SK-MEL-5 (cell line): ENCODE data around the gene PRIMA1. TPM values are rescaled to one million over a fixed set of nuclear protein-coding genes. Genes with fewer than 3 reads are reported as not detected.

ENCODE experiments used
- DNase-seq: peaks from one replicate; pipeline ENCODE4 v3.0.0-alpha.2; 2016; ENCODE audit warnings: low read depth, low spot score
- in situ Hi-C: cut with HindIII; loops from 2 replicates; pipeline ENCODE4 v1.10.0; 2016; ENCODE audit warnings: low sequenced_read_pairs, high pct_unique_total_duplicates, low pct_unique_long_range_greater_than_20kb
- total RNA-seq: library from RNA; depleted of rRNA; stranded (reverse); fragments of >200 nt; shearing (Covaris generic); gene quantifications from 2 replicates; pipeline ENCODE4 v1.2.3, GENCODE V29; 2014

Gene PRIMA1
- total RNA-seq, 1 experiment from 2014 or later: 0.95 TPM

GRCh38 chr14:93707475-93707874, 80.8 kb downstream of the PRIMA1 start:
- in situ Hi-C loops: no loop called here

GRCh38 chr14:93706360-93706955, 81.8 kb downstream of the PRIMA1 start:
- DNase-seq: no peak
- in situ Hi-C loops: no loop called here

More at GRCh38 chr14:93707475-93707874, 80.8 kb downstream of the PRIMA1 start:
- no peak for DNase-seq

DNA sequence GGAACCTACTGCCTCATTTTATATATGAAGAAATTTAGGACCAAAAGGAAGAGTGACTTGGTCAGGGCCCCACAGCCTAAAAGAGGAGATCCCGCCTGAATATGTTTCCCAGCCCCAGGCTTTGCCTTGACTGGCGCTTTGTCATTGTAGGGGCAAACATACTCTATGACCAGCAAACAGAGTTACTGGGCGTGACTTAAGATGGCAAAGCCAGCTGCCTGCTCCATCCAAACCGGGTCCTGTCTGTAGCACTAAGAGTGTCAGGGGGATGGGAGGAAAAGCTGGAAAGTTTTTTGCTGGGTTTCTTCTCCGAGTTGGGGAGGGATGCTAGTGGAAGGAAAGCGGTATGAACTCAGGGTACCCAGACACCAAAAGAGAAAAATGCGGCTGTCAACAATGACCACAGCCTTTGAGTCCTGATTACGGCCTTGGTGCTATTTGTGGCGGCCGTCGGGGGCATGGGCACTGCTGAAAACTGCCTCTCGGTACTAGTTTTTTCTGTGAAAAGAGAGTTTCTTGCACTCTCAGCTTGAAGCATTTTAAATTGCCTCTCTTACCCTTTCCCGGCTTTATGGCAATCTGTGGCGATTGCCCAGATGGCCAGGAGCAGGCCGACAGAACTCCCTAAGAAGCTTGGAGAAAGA, 82.7 kb downstream of the PRIMA1 start:
- DNase-seq: no peak
- in situ Hi-C loops: no loop called here

DNA sequence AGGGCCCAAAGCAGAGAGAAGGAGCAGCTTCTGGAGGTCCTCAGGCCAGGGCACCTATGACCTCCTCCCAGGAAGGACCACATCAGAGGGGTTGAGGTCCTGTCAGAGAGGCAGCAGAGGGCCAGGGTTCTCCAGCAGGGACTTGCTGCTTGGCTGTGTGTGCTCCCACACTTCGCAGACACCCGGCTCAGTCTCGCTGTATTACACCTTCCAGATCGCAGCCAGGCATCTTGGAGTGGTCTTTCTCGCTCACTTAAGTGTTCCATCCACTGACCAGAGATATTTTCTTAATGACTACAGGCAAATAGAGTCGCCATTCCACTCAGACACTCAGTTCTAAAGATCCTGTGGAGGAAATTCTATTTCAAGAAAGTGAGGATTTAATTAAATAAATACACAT, 84.3 kb downstream of the PRIMA1 start:
- in situ Hi-C loops: no loop called here
- DNase-seq: no peak

GRCh38 chr14:93702946-93703345, 85.3 kb downstream of the PRIMA1 start:
- peak; percentile 4 for DNase-seq
- in situ Hi-C loops: no loop called here

DNA sequence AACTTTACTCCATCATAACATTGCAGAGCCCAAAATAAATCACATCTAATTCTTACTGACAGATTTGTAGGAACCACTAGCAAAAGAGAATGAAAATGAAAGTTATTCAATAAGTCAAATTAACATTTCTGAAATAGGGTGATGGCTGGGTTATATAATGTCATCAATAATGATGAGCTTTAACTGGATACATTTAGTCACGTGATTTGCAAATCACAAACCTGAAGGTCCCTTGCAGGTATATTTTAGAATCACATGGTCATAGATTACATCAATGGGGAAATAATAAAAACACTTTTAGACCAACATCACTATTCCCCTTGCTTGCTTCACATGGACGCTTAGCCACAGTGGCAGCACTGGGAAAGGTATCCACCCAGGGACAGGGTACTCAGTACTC, 86.7 kb downstream of the PRIMA1 start:
- no peak for DNase-seq
- in situ Hi-C loops: no loop called here

- no peak for DNase-seq
- in situ Hi-C loops: no loop called here
These were observed 87.4 kb downstream of the PRIMA1 start for GRCh38 chr14:93700928-93701327.

DNA sequence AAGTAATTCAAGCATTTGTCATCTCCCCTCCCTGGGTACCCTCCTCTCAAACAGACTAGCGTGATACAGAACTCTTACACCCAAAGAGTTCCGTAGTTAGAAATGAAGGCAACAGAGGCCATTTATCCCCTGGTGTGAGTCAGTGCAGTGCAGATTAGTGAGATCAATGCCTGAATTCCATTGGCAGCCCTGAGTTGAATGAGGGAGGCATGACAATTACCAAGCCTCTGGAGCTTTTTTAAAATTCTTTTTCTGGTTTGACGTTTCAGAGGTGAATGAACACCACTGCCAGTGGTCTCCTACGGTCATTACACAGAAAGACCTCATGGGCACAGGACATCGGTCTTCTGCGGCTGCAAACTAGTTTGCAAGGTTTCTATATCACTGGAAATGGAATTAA, 94.4 kb downstream of the PRIMA1 start:
- in situ Hi-C loops: no loop called here
- no peak for DNase-seq

GRCh38 chr14:93691042-93691780, 97.1 kb downstream of the PRIMA1 start:
- in situ Hi-C loops: no loop called here
- no peak for DNase-seq

- DNase-seq: no peak
- in situ Hi-C loops: no loop called here
These were observed 98.1 kb downstream of the PRIMA1 start for GRCh38 chr14:93690146-93690545.

DNA sequence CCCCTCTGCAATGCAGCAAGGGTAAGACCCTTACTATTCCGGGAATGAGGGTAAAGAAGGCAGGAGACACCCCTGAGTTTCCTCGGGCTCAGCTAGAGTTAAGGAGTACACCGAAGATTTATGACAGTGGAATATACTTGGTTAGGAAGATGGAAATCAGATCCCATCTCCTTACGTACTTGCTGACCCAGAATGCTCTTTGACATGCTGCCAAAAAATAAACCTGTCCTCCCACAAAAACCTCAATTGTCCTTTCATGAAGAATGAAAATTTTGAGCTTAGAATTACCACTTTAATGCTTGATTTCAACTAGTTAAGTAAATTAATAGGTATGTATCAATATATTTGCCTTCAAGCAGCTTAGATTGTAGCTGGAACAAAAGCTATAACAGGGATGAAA, 99.5 kb downstream of the PRIMA1 start:
- in situ Hi-C loops: no loop called here

DNA sequence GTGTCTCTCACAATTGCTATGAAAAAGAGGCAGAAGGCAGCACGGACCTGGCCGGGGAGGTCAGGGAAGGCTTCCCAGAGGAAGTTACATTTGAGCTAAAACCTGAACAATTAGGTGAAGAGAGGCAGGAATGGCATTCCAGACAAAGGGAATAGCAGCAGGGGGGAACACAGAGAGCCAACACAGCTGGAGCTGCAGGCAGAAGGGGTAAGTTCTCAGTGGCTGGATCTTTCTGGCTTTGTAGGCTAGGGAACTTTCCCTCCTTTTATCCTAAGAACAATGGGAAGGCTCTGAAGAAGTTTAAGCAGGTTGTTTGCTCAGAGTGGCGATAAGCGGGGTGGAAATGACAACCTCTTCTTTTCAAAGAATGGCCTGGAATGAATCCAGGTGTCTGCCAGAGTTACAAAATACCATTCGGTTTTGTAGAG, 100.0 kb downstream of the PRIMA1 start:
- in situ Hi-C loops: no loop called here

More for the DNA sequence above, 99.5 kb downstream of the PRIMA1 start:
- DNase-seq: no peak

DNA sequence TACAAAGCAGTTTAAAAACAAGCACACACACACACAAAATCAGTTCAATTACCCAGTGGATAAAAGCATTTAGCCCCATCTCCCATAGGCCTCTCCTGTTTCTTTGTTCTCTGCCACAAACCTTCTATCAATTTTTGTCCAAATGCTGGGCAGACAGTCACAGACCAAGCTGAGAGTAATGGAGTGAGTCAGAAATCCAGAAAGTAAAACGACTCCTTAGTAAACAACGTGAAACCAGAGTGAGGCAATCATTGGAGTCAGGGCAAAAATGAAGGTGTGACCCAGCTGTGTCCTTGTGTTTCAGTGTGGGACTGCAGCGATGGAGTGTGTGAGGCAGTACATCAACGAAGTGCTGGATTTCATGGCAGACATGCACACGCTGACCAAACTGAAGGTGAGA, 102.0 kb downstream of the PRIMA1 start:
- in situ Hi-C loops: no loop called here
- no peak for DNase-seq

More for the DNA sequence above, 100.0 kb downstream of the PRIMA1 start:
- DNase-seq: no peak

DNA sequence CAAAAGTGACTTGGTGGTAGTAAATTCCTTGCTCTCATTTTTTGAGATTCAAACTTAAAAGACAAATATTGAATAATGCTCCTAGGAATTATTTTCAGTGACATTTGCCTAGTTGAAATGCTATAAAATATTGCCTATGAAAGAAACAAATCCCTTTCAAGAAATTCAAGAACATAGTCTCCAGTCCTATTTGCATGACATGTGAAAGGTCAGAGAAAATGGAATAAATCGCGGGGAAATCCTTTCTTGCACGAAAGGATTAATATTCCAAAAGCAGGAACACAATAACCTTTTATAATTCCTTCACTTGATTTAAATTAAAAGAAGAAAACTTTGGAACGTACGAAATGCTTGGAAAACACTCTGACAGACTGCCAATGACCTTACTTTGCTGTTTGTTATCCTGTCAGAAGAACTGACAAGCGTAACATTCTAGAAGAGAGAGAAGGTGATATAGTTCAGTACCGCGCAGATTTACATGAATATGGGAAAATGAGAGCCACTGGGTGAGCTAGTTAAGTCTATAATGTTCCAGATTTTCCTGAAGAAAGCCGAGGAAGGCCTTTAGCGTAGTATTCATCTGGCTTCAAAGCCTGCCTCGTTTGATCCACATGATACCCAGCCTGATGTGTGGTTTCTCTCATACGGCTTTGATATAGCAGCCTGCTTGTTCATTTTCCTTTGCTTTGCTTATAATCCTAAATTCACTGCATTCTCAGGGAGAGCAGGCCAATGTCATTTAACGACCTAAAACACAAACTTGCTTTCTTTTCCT, 103.0 kb downstream of the PRIMA1 start:
- in situ Hi-C loops: no loop called here
- DNase-seq: no peak

DNA sequence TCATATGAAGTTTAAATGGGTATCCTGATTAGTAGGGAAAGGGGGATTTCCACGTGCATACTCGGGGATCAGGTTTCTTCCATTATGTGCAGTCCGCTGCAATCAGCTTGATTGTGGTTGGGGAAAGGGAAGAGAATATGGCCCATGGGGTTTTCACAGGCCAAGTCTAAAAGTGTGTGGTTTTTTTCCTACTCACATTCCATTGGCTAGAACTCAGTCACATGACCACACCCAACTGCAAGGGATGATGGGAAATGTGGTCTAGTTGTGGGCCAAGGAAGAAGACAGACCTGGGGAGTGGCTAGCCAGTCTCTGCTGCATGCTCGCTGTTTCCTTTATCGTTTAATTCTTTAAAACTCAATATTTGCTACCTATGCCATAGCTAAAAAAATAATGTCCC, 105.1 kb downstream of the PRIMA1 start:
- DNase-seq: peak; percentile 49
- in situ Hi-C loops: no loop called here

DNA sequence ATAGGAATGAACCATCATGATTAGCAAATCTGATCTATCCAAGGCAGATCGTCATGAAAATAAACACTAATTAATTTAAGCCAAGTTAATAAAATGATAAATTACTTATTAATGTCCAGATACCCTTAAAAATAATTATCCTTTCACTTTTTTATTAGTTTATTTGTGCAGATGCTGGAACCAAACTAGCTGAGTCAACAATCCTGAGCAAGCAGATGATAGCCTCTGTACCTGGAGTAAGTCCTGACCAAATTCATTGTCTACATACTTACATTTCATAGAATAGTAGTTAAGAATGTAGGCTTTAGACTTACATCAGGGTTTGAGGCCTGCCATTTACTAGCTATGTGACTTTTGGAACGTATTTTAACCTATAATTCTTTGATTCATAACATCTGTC, 105.8 kb downstream of the PRIMA1 start:
- DNase-seq: no peak
- in situ Hi-C loops: no loop called here

GRCh38 chr14:93676416-93676958, 111.8 kb downstream of the PRIMA1 start:
- in situ Hi-C loops: no loop called here
- DNase-seq: no peak

DNA sequence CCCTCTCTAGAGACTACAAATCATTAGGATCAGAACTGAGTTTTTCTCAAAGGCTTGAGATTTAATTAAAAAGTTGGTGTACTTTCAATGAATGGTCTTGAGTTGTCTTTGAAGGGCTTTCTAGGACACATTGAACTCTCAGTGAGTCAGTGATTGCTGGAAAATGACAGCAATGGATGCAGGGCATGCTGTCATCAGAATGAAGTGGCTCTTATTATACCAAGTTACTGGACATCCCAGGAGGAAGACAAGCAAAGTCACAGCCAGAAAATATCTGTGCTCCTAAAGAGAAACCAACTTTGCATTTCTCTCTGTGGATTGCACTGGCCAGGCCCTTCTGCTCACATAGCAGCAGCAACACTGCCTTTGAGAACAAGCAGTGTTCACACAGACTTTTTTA, 112.6 kb downstream of the PRIMA1 start:
- in situ Hi-C loops: no loop called here
- DNase-seq: no peak
